HG03095 (cell line): ENCODE measurements around the gene NPTXR.

ENCODE experiments used
- ATAC-seq: cut with Tn5 transposase; IDR thresholded peaks from one replicate; pipeline ENCODE4 v1.9.1; 2021; ENCODE audit warnings: moderate library complexity; ENCODE audit not compliant: unreplicated experiment

Gene NPTXR

DNA sequence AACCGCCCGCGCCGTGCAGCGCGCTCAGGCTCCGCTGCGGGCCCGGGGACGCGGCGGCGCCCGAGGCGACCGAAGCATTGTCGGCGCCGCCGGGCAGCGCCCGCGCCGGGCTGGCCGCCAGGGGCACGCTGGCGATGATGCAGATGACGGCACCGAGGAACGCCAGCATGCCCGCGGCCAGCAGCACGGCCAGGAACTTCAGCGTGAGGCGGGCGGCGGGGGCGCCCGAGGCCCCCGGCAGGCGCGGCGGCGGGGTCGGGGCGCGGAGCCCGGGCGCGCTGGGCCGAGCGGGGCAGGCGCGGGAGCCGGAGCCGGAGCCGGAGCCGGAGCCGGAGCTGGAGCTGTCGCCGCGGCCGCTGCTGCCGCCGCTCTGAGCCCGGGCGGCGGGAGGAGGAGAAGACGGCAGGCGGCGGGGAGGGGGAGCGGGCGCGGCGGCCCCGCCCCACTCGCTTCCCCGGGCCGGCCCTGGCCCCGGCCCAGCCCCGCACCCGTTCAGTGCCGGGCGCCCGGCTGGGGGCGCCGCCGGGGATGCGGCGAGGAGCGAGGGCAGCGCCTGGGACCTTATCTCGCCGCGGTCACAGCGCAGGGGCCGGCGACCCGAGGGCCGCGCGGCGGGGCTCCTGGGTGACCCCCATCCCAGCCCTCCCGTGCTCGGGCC is at the start of gene NPTXR:
Gene NPTXR, minus strand, starts transcription at position 372 of the 658 bp plus-strand sequence.
- ATAC-seq: no peak

GRCh38 chr22:38891256-38891655 is 47.4 kb upstream of the NPTXR start:
- no peak for ATAC-seq

GRCh38 chr22:38890377-38890776 is 46.5 kb upstream of the NPTXR start:
- ATAC-seq: no peak

- ATAC-seq: no peak
Measured at GRCh38 chr22:38886333-38886732, 42.5 kb upstream of the NPTXR start.

DNA sequence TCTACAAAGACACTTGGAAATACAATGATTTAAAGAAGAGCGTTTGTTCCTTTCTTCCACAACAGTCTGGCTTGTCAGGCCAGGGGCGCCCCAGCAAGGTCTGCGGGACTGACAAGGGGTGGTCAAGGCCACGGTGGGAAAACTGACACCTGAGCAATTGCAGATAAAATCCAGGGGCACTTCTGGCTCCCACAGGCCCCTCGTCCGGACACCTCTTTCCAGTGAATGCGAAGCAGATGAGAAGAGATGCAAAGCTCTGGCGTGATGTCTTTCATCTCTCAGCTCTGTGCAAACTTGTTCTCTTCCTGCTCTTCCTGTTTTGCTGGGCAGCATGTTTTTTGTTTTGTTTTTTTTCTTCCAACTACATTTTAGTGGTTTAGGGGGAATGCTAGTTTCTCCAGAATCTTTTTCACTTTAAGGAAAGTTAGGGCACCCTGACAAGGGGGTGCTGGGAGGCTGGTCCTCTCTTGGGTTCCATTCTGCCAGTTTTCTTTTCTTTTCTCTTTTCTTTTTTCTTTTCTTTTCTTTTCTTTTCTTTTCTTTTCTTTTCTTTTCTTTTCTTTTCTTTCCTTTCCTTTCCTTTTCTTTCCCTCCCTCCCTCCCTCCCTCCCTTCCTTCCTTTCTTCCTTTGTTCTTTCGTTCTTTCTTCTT is 39.3 kb upstream of the NPTXR start:
- no peak for ATAC-seq

- ATAC-seq: no peak
Measured at GRCh38 chr22:38881997-38882879, 38.4 kb upstream of the NPTXR start.

- no peak for ATAC-seq
Measured at GRCh38 chr22:38881464-38881871, 37.6 kb upstream of the NPTXR start.

DNA sequence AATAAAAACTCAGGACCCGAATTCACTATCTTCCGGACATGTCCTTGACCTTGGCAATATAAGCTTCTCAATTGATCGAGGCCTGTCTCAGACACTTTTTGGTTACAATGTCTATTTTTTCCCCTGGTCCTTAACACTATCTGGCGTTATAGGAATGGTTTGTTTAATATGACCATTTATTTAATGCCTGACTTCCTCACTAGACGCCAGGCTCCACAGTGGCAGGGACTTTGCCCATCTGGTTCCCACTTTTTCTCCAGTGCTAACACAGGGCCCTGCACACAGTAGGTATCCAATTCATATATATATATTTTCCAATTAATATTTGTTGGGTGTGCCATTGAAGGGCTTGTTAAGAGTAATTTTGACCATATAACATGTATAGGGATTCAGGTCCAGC is 36.1 kb upstream of the NPTXR start:
- ATAC-seq: no peak

- ATAC-seq: no peak
Measured at GRCh38 chr22:38879108-38879729, 35.4 kb upstream of the NPTXR start.

DNA sequence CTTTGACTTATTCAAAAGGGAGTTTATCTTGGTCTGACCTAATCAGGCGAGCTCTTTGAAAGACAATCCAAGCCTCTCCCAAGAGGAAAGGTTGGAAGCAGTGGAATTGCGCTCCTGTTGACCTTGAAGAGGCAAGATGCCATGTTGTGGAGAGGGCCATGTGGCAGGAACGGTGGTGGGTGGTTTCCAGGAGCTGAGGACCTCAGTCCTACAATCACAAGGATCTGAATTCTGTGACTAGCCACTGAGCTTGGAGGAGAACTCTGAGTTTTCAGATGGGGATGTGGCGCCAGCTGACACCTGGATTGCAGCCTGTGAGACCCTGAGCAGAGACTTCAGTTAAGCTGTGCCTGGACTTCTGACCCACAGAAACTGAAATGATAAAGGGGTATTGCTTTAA is 34.2 kb upstream of the NPTXR start:
- no peak for ATAC-seq

DNA sequence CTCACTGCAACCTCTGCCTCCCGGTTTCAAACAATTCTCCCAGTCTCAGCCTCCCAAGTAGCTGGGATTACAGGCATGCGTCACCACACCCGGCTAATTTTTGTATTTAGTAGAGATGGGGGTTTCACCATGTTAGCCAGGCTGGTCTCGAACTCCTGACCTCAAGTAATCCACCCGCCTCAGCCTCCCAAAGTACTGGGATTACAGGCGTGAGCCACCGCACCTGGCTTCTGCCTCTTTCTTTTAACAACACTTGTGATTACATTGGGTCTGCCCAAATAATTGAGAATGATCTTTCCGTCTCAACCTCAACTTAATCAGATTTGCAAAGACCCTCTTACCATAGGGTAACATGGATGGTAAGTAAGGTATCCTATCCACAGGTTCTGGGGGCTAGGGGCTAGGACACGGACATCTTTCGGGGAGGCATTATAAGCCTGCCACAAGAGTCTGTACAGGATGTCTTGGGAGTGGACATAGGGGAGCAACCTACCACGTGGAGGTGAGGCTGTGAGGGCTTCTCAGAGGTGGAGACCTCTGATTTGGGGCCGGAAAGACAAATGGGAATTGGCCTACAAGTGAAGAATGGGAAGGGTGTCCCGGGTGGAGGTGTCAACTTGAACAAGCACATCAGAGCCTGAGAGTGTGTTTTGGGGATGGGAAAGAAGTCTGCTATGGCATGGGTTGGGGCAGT is 30.8 kb upstream of the NPTXR start:
- no peak for ATAC-seq

GRCh38 chr22:38873469-38874411 is 29.9 kb upstream of the NPTXR start:
- no peak for ATAC-seq

DNA sequence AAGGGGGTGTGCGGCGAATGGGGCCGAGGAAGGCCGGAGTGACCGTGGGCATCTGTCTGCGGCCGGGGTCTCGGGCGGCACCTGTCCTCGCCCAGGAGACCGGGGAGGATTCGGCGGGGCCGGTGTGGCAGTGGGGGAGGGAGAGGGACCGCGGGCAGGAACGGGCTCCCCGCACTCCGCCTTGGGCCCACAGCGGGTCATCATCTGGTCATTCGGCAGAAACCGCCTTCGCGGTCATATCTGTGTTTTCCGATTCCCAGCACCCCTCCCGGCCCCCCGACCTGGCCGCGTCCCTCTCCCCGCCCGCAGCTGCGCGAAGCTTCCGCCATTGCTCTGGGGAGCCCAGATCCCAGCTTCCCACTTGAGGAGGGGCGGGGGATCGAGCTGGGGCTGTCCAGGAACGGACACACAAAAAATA is 29.0 kb upstream of the NPTXR start:
- no peak for ATAC-seq

- peak; percentile 48 for ATAC-seq
Measured at GRCh38 chr22:38872172-38872830, 28.5 kb upstream of the NPTXR start, which contains the start of gene CBX6. Gene CBX6, minus strand, starts transcription at chr22:38872216. Its CDS starts 26 bp downstream, at chr22:38872190.

- ATAC-seq: no peak
Measured at GRCh38 chr22:38871360-38872171, 27.7 kb upstream of the NPTXR start.

- ATAC-seq: no peak
Measured at GRCh38 chr22:38870791-38871359, 27.0 kb upstream of the NPTXR start.

- no peak for ATAC-seq
Measured at GRCh38 chr22:38870312-38870741, 26.5 kb upstream of the NPTXR start.

DNA sequence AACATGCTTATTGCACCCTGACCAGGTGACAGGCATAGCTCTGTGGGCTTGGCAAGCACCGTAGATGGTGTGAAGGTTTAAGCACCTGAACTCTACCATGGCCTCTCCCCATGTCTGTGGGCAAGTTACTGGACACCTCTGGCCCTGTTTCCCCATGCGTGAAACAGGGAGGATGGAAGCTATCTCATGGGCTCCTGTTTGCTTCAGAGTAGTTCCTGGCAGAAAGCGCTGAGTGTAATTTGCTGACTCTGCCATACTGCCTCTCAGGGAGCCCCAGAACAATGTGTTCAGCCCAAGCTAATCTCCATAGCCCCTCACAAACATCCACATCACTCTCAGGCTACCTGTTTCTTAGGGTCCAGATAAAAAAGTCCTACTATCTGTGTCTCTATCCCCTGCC is 25.8 kb upstream of the NPTXR start:
- ATAC-seq: no peak
